UCSD-AML1 (cell line): ENCODE results near the gene TMCO4.

Experiments used
- DNase-seq: peaks from one replicate; lab custom pipeline; 2025; ENCODE audit not compliant: unreplicated experiment; lab: John Stamatoyannopoulos, UW

Gene TMCO4

DNA sequence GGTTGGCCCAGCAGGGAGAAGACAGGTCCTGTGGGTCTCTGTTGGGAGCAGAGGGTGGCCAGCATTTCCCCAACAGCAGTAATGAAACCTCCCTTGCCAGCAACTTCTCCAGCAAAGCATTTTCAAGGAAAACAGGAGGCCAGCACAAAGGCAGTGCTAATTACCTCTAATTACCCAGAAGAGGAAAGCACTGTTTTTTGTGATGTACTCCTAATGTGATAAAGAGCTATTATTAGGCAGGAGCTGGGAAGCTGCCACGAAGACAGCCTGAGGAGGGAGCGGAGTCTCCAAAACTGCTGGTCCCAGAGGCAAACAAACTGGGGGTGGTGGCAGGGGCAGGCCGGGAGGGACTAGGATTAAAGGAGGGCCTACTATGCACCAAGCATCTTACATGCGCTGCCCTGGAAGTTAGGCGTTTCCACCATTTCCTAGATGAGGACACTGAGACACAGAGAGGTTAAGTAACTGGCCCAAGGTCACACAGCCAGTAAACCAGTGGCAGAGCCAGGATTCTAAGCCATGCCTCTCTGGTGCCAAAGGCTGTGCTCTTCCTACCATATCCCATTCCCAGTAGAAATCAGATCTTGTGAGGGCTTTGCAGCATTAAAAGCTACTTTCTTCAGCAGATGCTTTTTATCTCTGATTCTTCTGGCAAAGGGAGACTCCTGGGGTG lies 110.5 kb downstream of the TMCO4 start:
- DNase-seq, result no peak

DNA sequence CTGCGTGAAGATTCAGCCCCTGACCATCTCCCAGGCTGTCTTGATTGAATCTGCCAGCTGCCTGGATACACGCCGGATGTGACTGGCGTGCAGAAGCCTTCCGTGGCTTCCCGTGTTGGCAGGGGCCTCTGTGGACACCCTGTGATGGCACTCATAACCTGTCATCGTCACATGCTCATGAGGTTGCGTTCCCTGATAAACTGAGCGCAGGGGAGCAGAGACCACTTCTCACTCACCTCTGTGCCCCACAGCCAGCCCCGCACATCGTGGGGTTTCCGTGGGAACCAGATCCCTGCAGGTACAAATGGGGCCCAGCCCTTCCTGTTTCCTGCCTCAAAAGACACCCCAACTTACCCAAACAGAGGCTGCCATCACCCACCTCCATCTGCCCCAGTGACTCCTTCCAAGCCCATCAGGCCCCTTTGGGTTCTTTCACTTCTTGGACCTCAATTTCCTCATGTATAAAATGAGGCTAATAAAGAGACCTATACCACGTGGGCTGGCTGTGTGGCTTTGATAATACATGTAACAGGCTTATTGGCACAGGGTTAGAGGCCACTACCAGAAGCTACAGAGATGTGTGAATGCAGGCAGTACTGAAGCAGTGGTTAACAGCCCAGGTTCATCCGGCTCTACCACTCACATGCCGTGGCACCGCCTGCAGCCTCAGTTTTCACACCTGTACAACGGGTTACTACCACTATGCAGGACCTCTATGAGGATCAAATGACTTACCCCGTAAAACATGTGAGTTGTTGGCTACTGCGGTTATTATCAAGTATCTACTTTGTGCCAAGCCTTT lies 111.5 kb downstream of the TMCO4 start:
- no peak for DNase-seq

DNA sequence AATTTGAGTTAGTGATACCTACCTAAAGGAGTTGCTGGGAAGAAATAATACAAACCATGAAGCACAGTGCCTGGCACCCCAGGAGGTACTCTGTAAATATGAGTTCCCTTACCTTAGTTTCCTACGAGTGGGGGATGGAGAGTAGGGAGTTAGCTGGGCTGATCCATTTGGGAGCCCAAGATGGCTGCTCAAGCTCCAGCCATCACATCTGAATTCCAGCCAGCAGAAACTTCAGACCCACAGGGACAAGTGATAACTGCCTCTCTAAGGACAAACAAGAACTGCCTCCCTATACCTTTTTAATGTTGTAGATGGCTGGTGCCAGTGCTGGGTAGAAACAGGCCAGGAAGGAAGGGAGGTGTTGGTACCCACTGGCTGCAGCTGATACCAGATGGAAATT lies 112.3 kb downstream of the TMCO4 start:
- DNase-seq, result no peak

DNA sequence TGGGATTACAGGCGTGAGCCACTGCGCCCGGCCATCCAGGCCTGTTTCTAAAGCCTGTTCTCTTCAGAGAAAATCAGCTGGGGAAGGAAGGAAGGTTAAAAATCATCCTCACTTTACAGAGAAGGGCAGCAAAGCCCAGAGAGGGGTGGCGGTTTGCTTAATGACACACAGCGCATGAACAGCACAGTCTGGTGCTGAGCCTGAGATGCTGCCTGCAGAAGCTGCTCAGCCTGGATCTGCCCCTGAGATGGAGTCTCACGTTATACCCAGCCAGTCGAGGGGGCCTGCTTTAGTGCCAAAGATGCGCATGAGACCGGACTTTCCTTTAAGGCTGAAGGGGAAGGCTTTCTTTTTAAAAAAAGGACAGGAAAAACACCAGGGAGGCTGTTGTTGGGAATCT lies 113.7 kb downstream of the TMCO4 start:
- DNase-seq, result no peak

DNA sequence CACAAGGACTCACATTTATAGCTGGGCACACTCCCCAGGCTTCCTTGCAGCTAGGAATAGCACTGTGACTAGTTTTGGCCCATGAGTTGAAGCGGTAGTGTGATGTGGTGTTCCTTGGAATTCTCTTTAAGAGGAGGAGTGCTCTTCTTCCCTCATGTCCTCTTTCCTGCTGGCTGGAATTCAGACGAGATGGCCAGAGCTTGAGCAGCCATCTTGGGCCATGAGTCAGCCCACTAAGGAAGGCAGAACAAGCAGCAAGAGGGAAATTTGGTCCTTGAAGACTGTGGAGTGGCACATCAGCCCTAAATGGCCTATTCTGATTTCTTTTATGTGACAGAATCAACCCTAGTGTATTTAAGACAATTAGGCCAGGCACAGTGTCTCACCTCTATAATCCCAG lies 115.0 kb downstream of the TMCO4 start:
- no peak for DNase-seq

DNA sequence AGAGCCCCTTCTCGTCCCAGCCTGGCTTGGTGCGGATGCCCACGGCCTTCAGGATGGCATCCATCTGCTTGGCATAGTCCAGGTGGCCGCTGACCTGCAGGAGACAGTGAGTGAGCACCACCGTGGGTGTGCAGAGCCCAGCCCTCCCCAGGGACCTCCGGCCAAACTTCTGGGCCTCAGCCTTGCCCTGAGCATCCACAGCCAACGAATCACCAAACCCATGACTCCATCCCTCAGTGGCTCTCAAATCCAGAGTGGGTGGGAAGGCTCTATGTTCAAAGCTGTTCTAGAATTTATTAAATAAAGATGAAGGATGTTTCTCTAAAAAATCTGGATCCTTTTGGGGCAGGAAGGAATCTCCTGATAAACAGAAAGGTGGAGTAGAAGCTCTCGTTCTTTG lies 116.4 kb downstream of the TMCO4 start:
- no peak for DNase-seq

DNA sequence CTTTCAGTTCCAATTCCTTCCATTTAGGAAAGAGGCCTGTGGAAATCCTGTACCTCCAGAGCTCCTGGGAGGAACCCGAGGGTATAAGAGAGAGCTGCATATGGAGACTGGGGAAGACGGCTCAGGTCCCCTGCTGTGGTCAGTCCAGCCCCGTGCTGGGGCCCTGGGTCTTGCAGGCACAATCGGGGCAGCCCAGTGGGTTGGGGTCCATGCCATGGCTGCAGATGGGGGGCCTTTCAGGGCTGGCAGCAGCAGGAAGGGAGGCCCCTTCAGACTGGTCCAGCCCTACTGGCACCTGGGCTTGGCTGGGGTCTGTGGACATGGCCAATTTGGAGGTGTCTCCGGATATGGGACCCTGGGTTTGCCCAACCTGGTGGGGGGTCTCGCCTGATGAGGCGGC lies 116.8 kb downstream of the TMCO4 start:
- no peak for DNase-seq

DNA sequence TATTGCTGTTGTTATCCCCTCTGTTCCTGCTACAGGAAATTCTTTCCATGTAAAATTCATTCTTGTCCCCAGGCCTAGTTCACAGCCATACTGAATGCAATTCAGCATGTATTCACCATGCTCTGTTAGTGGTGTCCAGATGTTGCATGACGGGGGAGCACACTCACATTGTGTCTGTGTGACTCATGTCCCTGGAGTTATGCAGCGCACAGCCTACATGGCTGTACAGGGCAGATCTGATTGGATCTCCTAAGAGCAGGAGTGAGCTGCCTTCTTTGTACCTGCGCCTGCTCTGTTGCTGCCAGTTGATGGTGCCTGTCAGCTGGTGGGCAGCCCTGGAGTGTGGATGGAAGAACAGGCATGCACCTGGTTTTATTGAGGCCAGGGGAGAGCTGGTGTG lies 117.5 kb downstream of the TMCO4 start:
- no peak for DNase-seq

DNA sequence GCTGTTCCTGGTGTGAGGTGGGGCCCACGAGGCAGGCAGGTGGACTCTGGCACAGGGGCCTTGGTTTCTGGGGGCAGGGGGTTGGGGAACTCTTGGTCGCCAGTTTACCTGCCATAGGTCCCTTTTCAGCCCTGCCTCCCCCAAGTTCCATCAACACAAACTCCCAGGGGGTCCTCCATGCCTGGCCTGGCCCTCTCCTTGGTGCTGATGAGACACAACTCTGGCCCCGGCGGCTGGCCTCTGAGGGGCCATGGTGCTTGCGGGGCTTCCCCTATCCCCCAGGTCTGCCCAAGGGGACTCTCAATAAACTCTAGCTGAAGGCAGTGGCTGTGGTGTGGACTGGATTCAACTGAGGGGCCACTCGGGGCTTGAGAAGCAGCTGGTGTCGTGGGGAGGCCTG lies 119.1 kb downstream of the TMCO4 start:
- no peak for DNase-seq

DNA sequence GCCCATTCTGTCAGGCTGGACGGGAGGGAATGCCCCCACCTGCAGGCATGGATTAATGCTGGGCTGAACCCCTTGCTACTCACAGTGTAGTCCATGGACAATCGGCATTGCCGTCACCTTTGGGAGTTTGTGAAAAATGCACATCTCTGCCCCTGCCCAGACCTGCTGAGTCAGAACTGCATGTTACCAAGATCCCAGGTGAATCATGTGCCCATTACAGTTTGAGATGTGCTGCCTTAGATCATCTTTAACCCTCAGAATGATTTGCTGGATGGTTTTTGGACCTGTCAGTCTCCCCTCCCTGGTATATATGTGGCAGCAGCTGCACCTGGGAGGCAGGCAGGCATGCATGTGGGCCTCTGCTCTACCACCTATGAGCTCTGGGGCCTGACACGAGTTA lies 120.0 kb downstream of the TMCO4 start:
- no peak for DNase-seq

DNA sequence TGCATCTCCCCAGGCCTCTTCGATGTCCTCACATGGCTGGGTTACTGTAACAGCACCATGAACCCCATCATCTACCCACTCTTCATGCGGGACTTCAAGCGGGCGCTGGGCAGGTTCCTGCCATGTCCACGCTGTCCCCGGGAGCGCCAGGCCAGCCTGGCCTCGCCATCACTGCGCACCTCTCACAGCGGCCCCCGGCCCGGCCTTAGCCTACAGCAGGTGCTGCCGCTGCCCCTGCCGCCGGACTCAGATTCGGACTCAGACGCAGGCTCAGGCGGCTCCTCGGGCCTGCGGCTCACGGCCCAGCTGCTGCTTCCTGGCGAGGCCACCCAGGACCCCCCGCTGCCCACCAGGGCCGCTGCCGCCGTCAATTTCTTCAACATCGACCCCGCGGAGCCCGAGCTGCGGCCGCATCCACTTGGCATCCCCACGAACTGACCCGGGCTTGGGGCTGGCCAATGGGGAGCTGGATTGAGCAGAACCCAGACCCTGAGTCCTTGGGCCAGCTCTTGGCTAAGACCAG lies 120.7 kb downstream of the TMCO4 start:
- DNase-seq, result no peak

DNA sequence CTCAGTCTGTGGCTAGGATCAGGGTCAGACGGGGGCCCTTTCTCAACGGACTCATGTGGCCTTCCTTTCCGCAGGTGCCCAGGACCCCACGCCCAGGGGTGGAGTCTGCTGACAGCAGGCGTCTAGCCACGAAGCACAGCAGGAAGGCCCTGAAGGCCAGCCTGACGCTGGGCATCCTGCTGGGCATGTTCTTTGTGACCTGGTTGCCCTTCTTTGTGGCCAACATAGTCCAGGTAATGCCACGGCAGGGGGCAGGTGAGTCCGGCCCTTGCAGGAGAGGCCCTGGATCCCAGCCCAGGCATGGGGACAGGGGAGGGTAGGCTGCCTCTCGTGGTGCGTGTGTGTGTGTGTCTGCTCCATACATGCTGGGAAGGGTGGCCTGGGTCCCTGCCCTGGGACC lies 121.2 kb downstream of the TMCO4 start:
- DNase-seq, result no peak

DNA sequence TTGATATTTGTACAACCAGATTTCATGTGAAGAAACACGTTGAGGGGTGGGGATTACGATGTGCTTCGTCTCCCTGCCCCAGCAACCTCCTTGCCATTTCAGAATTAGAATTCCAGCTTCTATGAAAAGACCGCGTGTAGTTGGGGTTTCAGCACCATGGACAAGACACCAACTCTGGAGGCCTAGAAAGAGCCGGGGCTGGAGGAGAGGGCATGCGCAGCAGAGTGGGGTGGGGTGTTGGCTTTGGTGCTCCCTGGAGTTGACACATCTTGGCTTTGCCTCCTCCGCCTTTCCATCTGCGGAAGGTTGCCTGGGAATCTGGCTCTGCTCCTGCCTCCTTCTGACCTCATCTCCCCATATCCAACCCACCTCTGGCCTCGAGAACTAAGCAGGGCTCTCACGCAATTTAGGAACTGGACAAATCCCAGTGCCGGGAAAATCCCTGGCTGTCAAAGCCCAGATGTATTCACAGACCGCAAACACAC lies 123.2 kb downstream of the TMCO4 start:
- DNase-seq, result peak; percentile 21

DNA sequence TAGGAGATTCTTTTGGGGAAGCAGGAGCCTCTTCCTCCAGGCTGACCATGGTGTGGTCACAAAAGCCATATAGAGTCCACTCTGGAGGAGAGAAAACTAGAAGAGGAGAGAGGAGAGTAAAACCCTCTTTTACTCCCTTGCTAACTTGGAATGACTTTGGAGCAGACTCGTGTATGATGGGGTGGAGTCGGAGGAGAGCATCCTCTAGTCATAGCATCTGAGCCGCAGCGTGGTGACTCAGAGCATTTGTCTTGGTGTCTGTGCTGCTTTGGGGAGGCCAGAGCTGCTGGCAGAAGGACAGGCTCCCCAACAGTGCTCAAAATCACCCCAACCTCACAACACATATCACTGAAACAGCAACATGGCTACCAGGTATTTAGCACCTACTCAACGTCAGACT lies 123.9 kb downstream of the TMCO4 start:
- DNase-seq, result no peak

DNA sequence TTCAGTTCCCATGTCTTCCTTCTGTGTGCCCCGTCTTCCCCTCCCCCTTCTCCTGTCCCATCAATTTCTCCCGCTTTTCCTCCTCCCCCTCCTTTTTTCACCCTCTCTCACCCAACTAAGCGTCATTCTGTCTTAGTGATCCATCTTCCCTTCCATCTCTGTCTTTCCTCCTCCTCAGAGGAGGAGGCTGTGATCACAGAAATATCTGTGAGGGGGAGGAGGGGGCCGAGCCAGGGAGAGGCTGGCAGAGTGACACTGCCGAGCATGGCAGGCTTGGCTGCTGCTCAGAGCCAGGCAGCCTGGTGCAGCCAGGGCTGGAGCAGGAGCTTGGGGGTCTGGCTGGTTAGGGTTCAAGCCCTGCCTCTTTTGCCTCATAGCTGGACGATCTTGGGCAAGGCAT lies 127.5 kb downstream of the TMCO4 start:
- DNase-seq, result no peak

DNA sequence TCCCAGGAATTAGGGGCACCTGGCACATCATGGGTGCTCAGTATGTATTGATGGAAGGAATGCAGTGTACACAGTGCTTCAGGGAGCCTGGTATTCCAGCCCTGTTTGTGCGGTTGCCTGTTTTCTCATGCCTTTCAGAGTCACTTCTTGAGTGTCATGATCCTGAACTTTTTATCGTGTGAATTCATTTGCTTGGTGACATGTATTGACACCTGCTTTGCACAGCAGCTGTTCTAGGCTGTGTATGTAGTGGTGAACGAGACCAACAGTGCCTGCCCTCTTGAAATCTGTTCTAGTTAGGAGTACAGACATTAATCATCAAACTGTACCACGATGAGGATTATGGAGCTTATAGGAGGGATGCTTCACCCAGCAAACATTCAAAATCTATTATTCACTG lies 128.9 kb downstream of the TMCO4 start:
- no peak for DNase-seq

DNA sequence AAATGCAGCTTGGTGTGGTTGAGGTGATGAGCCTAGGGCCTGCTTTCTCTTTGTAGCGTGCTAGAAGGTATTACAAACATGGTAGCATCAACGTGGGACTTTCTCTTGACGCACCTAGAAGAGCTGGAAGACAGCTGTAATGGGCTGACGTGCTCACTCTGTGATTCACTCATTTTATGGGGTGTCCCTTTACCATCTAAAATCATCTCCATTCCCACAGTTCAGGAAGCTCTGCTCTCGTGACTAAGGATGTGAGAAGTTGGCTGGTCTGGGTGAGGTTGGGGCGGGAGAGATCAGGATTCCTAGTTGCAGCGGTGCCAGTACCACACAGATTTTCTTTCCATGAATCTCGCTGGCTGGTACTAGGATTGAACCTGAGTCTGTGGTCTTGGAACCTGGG lies 130.8 kb downstream of the TMCO4 start:
- no peak for DNase-seq

DNA sequence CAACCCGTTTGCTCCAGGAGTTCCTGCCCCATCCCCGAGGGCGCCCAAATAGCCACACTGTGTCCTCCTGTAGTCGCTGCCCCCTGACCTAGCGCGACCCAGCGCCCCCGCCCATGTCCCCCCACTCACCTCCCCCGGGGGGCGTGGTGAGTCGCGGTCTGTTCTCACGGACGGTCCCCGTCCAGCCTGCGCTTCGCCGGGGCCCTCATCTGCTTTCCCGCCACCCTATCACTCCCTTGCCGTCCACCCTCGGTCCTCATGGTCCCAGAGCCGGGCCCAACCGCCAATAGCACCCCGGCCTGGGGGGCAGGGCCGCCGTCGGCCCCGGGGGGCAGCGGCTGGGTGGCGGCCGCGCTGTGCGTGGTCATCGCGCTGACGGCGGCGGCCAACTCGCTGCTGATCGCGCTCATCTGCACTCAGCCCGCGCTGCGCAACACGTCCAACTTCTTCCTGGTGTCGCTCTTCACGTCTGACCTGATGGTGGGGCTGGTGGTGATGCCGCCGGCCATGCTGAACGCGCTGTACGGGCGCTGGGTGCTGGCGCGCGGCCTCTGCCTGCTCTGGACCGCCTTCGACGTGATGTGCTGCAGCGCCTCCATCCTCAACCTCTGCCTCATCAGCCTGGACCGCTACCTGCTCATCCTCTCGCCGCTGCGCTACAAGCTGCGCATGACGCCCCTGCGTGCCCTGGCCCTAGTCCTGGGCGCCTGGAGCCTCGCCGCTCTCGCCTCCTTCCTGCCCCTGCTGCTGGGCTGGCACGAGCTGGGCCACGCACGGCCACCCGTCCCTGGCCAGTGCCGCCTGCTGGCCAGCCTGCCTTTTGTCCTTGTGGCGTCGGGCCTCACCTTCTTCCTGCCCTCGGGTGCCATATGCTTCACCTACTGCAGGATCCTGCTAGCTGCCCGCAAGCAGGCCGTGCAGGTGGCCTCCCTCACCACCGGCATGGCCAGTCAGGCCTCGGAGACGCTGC lies 133.9 kb downstream of the TMCO4 start:
- no peak for DNase-seq

DNA sequence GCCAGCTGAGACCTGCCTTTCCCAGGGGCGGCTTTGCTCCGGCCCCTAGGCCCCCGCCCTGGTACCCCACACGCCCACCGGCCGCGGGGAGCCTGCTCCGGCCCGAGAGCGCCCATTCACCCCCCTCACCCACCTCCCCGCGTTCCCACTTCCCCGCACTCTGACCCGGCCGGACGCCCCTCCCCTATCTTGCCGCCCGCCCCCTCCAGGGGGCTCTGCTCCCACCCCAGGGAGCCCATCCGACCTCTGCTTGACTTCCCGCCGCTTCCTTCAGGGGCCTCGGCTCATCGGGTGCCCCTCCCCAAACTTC lies 134.6 kb downstream of the TMCO4 start:
- no peak for DNase-seq

DNA sequence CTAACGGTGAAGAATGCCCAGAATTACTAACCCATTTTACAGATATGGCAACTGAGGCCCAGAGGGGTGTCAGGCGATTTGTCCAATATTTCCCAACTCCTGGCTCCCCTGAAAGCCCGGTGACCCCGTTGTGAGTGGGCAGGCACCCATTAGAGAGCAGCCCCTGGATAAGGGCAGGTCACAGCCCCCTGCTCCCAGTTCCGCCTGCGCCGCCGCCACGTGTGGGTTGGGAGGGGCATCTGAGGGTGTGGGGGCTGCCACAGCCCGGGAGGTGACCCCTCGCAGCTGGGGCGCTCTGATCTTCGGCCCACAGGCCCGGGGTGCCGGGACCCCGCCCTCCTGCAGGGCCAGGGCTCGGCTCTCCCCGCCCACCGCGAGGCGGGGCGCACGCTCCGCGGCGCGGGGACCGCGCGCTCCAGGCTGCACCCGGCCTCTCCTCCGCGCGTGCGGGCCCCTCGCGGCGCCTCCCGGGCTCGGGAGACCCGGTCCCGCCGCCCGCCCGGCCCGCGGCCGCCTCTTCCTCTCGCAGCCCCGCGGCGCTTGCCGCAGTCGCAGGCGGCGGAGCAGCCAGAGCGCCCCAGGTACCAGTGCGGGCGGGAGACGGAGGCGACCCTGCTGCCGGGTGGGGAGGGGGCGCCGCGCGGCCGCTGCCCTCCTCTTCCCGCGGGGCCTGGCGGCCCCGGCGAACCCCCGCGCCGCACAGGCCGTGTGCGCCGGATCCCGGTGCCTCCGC lies 135.1 kb downstream of the TMCO4 start, which contains the start of gene HTR6:
HTR6 (plus strand) TSS at position 423 of the 733 bp plus-strand sequence. CDS start 879 bp downstream, outside the sequence.
- DNase-seq, result no peak

DNA sequence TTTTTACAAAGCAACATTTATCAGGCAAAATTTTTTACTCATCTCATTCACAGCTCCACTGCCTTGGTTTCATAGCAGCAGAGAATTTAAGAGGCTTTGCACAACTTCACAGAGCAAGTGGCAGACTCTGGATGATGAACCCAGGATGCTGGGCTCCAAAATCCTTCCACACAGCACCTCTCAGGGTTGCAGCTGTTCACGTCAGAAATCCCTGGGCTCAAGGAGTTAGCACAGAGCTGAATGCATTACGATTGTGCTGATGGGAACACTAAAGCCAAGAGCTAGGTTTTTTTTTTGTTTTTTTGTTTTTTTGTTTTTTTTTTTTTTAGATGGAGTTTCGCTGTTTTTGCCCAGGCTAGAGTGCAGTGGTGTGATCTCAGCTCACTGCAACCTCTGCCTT lies 137.4 kb downstream of the TMCO4 start:
- no peak for DNase-seq
